GM19455 (cell line): ENCODE data around the gene SOD2.
"Not testable (repeated sequence)": the region's sequence is repeated elsewhere in the genome, so short reads cannot be mapped to it uniquely, and the experiment has no call there.

Experiments
- ATAC-seq: cut with Tn5 transposase; IDR thresholded peaks from one replicate; pipeline ENCODE4 v1.9.1; 2021; ENCODE audit not compliant: unreplicated experiment

The SOD2 gene

DNA sequence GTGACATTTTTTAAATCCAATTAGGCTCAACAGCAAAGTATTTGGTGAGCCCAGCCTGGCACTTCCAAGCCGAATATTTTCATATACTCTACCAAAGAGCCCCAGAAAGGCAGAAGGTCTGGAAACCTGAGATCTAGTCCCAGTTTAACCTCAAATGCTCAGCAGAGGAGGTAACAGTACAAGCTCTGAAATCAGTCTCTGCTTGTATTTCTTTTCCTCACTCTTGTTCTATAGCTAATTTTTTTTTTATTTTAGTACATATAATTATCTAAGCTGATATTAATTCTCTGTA lies 9.1 kb downstream of the SOD2 start:
- no peak for ATAC-seq

DNA sequence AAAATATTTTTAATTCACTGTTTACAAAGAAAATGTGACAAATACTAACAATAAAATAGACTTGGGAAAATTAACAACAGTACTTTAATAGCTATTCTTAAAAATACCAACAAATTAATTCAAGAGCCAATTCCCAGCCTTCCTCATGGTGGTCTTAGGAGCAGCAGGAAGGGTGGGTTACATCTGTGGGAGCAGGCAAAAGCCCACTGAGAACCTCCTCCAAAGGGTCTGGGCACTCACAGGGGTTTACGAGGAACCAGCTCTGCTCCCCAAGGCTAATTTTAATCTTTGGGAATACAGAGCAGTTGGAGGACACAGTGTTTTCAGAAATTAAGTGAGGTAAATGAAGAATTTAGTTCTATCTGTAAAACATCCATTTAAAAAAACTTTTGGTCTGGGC lies 10.2 kb downstream of the SOD2 start:
- ATAC-seq = no peak

DNA sequence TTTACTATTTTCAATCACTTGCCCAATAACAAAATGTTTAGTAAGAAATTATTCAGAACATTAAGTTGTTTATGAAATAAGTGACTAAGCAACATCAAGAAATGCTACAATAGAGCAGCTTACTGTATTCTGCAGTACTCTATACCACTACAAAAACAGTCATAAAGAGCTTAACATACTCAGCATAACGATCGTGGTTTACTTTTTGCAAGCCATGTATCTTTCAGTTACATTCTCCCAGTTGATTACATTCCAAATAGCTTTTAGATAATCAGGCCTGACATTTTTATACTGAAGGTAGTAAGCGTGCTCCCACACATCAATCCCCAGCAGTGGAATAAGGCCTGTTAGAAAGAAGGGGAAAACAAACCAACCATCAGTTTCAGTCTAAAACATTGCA lies 10.7 kb downstream of the SOD2 start:
- no peak for ATAC-seq

DNA sequence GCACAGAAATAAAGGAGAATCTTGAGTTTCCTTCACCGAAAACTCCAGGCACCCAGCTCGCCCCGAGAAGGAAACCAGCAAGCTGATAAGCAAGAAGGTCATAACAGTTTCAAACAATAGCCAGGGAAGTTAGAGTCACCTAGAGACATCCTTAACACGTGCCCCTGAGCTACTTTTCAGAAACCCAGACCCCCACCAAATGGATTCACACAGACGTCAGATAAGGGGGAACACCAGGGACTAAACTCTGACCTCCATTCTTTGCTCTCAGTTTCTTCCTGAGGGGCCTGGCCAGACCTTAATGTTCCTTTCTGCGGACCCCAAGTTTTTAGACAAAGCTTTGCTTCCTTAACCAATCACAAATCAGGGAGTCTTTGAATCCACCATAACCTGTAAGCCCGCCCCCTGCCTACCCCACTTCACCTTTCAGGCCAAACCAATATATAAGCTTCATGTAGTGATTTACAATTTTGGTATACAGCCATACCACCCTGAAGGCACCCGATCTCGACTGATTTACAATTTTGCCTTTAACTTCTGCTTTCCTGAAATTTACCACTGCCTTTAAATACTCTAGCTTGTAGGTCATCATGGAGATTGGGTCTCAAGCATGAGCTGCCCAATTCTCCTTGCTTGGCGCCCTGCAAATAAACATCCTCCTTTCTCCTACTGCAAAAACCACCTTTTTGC lies 11.7 kb downstream of the SOD2 start:
- ATAC-seq = no peak

DNA sequence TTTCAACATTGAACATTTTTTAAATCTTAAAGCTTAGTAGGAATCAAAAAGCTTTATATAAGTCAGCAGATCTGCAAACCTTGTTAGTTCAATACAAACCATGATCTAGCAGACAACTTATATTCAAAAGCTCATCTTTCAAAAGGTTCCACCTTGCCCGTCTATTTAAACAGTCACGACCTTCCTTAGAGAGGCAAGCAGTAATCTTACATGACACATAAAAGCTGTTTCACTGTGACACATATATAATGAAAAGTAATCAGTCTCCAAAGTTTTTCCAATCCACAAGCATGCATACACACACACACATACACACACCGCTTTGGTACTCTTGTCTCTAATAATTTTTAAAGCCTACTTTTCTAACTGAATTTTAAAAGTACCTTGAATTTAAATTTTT lies 12.9 kb downstream of the SOD2 start:
- no peak for ATAC-seq

DNA sequence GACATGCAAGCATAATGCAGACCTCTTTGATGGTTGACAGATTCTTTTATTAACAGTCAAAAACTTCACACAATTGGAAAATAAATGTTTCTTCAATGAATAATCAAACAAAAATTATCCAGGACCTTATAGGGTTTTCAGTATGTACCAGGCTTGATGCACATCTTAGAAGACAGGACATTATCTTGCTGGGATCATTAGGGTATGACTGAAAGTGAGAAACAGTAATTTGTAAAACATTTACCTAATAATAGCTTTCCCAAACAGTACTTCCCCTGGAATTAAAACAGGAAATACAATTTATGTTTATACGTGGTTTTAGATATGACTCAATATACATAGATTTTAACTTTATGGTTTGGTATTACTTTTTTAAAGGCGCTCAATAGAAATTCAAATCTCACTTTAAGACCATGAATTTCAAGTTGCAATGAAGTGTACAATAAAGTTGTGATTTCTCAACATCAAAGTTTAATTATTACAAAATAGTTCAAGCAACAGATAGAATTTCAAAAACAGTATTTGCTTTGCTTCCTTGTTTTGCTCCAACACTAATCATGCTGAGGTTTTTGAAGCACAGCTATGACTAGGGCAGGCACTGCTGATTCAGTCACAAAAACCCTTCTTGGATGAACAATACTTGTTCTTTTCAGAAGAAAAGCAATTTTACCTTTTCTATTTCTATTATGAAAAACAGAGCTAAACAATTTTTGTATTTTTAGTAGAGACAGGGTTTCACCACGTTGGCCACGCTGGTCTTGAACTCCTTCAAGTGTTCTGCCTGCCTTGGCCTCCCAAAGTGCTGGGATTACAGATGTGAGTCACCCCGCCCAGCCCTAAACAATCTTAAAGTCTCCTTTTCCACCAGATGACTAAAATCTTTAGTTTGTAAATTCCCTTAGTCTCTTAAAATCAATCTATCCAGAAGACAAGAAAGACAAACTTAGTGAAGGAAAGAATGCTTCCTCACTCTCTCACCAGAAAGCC lies 13.7 kb downstream of the SOD2 start:
- ATAC-seq = no peak

DNA sequence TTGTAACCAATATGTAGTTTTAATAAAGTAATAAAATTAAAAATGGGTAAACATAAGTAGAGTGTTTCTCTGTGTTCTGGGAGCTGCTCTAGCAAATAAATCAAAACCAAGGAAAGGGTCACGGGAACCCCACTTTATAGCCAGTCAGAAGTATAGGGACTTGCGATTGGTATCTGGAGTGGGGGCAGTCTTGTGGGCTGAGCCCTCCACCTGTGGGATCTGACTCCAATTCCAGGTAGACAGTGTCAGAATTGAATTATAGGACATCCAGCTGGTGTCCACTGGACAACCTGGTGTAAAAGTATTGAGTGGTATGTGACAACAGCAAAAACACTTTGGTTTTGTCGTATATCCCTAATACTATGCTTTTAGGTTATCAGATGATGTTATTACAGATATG lies 14.5 kb downstream of the SOD2 start:
- no peak for ATAC-seq

DNA sequence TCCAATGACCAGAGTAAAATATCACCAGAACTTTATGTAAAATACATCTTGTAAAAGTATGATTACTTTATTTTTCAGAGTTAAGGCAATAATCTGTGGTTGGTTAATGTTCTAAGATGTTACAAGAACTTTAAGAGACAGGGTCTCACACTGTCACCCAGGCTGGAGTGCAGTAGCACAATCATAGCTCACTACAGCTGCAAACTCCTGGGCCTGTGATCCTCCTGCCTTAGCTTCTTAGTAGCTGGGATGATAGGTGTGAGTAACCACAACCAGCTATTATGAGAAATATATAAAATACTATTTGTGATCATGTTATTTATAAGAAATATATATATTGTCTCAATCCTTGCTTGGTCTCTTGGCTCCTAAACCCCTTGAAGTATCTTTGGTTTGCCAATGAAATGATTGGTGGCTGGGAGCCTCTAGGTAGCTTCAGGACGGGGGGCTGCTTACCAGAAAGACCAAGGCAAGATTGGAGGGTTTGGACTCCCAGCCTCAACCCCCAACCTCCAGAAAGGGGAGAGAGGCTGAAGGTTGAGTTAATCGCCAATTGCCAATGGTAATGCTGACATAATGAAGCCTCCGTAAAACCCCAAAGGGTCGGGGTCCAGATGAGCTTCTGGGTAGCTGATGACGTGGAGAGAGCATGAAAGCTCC lies 15.4 kb downstream of the SOD2 start:
- ATAC-seq = no peak

DNA sequence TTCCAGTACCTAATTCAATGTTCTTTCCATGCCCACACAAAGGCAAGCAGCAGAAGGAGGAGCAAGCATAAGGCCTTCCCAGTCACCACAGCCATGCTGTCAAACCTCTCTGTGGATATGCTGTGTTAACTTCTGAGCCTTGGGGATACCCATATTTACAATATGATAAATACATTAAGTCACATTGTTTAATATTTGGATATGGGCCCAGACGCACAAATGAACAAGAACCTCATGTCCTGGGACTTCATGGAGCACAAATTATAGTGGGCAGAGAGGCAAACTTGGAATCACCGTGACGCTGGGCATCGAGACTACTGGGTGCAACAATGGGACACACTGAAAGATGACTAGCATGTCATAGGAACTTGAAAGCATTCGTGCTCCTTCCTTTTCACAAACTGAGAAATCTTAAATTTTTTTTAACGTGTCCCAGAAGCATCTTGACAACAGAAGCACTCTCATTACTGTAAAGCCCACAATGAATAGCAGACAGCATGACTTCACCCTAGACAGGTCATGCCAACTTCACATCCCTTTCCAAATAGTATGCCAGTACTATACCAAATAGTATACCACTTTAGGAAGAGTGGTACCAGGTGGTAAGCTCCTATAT lies 16.0 kb downstream of the SOD2 start:
- no peak for ATAC-seq

DNA sequence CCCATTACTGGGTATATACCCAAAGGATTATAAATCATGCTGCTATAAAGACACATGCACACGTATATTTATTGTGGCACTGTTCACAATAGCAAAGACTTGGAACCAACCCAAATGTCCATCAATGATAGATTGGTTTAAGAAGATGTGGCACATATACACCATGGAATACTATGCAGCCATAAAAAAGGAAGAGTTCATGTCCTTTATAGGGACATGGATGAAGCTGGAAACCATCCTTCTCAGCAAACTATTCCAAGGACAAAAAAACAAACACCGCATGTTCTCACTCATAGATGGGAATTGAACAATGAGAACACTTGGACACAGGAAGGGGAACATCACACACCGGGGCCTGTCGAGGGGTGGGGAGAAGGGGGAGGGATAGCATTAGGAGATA lies 16.8 kb downstream of the SOD2 start:
- not testable (repeated sequence) for ATAC-seq

DNA sequence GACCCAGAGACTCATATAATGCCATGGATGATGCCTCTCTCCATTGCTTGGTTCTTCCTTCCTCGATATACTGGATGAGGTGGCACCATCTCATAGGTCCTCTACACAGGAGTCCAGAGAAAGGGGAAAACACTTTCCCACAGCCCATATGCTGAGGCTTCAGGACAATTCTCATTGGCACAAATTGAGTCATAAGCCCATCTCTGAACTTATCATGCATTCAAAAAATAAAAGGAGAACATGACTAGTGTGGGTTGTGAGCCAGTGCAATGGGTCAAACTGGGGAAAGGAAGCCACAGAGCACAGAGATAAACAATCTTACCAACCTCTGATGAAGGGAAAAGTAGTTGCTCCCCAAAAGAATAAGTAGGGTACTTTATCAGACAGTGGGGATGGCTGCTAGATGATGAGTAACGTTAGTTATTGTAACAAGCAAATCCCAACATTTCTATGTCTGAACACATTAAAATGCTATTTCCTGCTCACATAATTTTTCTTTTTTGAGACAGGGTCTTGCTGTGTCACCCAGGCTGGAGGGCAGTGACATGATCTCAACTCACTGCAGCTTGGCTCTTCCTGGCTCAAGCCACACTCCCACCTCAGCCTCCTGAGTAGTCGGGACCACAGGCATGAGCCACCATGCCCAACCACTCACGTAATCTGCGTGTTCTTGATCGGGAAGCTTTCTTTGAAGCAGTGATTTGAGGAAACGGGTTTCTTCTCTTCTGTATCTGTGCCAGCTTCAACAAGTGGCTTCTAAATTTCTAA lies 27.0 kb downstream of the SOD2 start:
- no peak for ATAC-seq

DNA sequence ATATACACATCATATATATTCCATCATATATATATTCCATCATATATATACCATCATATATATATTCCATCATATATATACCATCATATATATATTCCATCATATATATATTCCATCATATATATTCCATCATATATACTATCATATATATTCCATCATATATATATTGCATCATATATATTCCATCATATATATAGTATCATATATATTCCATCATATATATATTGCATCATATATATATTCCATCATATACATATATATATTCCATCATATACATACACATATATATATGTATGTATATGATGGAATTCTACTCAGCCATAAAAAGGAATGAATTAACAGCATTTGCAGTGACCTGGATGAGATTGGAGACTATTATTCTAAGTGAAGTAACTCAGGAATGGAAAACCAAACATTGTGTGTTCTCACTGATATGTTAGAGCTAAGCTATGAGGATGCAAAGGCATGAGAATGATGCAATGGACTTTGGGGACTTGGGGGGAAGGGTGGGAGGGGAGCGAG lies 29.6 kb downstream of the SOD2 start:
- not testable (repeated sequence) for ATAC-seq

DNA sequence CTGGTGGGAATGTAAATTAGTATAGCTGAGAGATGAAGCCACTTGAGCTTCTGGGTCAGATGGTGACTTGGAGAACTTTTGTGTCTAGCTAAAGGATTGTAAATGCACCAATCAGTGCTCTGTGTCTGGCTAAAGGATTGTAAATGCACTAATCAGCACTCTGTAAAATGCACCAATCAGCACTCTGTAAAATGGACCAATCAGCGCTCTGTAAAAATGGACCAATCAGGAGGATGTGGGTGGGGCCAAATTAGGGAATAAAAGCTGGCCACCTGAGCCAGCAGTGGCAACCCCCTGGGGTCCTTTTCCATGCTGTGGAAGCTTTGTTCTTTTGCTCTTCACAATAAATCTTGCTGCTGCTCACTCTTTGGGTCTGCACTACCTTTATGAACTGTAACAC lies 31.1 kb downstream of the SOD2 start:
- ATAC-seq = not testable (repeated sequence)

DNA sequence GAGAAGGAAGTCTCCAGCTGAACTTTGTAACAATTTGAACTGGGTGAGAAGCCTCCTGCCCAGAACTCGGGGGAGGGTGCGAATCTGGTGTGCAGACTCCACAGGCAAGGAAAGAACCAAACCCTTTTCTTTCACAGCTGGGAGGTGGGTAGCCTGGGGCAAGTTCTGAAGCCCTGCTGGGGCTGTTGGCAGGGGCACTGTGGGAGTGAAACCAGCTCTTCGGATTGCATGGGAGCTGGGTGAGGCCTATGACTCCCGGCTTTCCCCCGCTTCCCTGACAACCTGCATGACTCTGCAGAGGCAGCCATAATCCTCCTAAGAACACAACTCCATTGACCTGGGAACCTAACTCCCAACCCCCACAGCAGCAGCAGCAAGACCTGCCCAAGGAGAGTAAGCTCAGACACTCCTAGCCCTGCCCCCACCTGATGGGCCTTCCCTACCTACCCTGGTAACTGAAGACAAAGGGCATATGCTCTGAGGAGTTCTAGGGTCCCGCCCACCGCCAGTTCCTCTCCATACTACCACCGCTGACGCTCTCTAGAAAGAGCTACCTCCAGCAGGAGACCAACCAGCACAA lies 37.5 kb downstream of the SOD2 start:
- ATAC-seq = no peak

DNA sequence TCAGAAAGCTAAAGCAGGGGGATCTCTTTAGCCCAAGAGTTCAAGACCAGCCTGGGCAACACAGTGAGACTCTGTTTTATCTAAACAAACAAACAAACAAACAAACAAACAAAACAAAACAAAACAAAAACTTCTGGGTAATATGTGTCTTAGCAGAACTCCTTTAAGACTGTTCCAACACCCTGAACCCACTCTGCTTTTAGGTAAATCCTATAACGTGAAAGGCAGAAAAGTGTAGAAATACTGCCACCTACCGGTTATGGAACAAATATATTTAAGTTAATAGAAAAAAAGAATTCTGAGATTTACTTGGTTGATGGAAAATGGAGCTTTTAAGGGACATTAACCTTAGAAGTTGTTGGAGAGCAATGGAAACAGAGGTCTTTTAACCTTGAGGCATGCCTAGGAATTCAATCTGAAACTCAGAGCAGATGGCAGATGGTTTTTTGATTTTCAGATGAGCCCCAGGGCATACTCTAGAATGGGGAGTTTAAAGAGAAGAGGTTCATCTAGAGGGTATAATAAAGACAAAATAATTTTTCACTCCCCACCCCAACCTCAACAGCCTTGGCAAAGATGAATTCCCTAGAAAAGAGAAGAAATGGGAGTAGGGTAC lies 38.5 kb downstream of the SOD2 start:
- no peak for ATAC-seq

DNA sequence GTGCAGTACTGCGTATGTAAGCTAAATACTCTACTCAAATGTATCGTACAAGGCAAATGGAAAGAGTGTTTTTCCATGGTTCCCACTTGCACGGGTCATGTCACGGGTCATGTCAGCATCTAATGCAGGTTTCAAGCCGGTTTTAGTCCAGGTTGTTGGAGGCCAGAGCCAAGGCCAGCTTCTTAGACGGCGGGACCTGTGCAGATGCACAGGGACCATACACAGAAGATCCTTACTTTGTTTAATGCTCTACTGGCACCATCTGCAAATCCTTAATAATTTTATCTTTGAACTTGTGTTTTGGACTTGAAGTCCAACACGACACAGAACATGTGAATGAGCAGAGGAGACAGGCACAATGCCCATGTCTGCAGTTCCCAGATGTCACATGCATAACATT lies 42.7 kb downstream of the SOD2 start:
- no peak for ATAC-seq

DNA sequence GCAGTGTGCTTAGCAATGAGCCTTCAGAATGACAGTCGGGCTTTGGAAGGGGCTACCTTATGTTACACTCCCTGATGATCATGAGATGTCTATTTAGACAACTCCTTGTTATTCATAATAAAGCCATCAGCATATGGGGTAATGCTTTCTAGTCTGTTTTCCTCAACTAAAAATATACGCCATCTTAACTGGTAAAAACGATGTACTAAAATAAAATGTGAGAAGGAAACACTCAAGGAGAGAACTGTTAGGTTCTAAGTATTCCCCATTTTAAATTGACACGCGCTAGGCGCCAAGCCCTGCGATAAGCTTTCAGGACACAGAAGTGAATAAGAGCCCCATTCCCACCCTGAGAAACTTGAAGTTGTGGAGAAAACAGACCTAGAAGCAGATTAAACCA lies 43.6 kb downstream of the SOD2 start:
- ATAC-seq = no peak

DNA sequence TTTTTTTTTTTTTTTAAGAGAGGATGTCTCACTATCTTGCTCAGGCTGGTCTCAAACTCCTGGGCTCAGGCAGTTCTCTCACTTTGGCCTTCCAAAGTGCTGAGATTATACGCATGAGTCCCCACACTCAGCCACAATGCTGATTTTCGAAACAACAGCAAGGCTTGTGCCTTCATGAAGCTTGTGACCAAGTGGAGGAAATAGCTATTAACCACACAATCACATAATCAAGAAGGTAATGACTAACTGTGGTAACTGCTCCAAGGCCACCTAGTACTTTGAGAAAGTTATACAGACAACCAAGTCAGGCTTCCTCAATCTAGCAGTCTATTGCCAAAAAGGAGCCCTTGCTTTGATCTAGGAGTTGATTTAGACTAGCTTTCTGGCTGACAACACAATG lies 46.3 kb downstream of the SOD2 start:
- ATAC-seq = no peak

DNA sequence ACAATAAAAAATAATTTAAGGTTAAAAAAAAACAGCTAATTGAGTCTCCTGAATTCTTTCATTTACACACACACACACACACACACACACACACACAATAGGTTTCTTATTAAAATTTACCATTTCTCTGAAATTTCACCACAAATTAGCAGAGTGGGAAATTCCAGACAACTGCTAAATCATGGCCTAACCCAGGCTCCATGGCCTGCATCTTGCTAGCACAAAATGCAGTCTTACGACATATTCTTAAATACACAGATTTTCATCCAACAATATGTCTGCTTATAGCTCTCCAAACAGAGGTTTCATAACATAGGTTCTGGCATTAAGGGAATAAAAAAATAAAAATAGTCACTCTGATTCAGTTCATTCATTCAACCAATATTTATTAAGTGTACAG lies 46.9 kb downstream of the SOD2 start:
- ATAC-seq = no peak

DNA sequence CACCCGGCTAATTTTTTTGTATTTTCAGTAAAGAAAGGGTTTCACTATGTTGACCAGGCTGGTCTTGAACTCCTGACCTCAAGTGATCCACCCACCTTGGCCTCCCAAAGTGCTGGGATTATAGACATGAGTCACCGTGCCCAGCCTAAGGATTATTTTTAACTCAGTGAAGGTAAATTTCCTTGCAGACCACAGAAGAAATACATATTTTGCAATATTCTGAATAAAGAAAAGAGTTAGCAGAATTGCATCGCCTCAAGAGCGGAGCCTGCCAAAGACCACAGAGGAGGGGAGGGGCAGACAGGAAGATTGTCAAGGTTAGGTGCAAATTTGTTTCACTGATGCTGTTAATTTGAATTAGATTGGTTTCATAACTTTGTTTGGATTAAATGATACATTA lies 47.4 kb downstream of the SOD2 start:
- no peak for ATAC-seq
